GM12872 (cell line): ENCODE measurements around the gene TMEM266.
A peak's percentile ranks its signal among the peaks of the same experiment; 100 is the strongest.

ENCODE experiments used
- TF ChIP-seq, protein P1 (sequence below): IDR thresholded peaks from 3 replicates; pipeline ENCODE4 v1.5.1; 2011; ENCODE audit warnings: low read depth, mild to moderate bottlenecking, low read length, moderate library complexity; ENCODE audit not compliant: insufficient read depth

TMEM266 gene

DNA sequence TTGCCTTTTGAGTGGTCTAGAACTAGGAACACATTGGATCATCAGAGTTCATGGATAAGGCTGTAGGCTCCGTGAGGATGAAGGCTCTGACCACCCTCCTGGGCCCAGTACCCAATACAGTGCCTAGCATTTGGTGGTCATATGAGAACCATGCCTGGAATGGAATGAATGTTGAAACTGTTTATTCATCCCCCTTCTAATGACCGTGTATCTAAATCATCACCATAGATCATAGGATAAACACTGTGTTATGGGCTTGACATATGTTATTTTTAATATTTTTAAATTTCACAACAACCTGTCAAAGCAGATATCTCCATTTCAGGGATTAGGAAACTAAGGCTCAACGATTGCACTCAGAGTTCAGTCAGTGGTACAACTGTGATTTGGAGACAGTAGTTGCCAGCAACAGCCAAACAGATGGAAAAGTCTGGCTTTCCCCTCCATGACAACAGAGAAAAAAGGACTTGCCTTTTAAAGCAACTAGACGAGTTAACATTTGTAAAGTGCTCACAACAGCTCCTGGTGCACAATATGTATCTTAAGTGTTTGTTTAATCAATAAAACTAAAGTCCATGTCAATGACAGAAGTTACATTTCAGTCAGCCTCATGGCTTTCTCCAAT, 89.6 kb downstream of the TMEM266 start:
- TF ChIP-seq, protein P1, sequence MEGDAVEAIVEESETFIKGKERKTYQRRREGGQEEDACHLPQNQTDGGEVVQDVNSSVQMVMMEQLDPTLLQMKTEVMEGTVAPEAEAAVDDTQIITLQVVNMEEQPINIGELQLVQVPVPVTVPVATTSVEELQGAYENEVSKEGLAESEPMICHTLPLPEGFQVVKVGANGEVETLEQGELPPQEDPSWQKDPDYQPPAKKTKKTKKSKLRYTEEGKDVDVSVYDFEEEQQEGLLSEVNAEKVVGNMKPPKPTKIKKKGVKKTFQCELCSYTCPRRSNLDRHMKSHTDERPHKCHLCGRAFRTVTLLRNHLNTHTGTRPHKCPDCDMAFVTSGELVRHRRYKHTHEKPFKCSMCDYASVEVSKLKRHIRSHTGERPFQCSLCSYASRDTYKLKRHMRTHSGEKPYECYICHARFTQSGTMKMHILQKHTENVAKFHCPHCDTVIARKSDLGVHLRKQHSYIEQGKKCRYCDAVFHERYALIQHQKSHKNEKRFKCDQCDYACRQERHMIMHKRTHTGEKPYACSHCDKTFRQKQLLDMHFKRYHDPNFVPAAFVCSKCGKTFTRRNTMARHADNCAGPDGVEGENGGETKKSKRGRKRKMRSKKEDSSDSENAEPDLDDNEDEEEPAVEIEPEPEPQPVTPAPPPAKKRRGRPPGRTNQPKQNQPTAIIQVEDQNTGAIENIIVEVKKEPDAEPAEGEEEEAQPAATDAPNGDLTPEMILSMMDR: no peak

DNA sequence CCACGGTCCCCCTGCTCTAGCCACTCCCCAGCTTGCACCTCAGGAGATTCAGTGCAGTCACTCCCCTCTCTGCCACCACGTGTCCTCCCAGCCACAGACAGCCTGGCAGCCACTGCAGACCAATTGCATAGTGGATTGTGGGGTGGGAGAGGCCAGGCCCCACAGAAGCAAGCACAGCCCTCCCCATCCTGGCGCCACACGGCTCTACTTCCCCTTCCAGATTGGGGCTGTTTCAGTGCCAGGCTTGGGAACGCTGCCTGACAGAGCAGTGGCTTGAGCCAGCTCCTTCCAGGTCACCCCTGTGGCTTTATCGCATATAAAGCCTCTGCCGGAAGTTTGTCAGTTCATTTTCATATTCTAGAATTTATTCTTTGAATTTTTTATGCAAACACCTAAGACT, 90.7 kb downstream of the TMEM266 start:
- TF ChIP-seq, protein P1: no peak

DNA sequence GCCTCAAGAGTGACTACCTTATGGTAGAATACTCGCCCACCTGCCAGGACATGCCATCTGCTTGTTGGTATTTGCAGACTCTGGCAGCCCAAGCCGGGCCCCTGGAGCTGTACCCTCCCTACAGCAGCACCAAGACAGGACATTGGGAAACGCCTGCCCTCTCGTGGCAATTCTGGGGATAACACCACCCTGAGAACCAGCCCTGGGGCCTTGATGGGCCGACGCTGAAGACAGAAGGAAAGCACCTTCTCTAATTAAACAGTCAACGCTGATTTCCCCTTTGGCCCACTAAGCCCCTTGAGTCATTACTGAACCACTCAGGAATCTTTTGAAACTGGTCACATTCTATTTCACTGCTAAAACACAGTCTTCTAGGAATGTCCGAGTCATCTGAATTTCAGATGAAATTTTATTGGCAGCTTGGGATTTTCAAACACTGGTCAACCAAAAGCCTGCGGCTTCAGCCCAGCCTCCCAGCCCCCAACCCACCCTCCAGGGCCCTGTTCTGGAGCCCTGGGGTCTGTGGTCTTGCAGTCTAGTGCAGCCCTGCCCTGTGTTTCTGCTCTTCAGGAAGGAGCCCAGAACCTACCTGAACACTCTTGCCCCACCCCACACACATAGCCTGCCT, 91.3 kb downstream of the TMEM266 start:
- TF ChIP-seq, protein P1: peak; percentile 92

DNA sequence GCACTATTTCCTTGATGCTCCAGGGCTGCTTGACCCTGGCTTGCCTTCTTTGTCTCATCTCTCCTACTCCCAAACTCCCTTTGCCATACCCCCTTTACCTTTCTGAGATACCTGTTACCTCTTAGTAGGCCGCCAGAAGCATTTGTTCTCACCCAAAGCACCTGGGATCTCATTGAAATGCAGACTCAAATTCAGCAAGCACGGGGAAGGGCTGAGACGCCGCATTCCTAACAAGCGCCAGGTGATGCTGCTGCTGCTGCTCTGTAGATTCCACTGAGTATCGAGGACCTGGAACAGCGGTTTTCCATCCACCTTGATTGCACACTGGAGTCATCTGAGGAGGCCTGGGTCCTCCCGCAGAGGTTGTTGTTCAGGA, 91.8 kb downstream of the TMEM266 start:
- TF ChIP-seq, protein P1: no peak

DNA sequence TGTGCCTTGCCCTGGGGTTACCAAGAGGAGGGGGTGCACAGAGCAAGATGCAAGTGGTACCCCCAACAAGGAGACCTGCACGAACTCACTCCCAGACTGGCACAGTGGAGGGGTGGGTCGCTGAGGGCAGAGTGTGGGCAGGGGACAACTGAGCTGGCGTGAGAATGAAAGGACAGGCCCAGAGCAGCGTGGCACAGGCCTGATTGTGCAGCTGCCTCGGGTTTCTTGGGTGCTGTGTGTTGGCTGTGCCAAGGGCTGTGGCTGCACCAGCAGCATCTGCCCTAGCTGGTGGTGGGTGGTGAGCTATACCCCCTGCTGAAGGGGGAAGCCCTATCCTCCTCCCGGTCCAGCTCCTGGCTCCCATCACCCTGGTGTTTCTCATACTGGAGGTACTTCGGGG, 92.4 kb downstream of the TMEM266 start:
- TF ChIP-seq, protein P1: no peak

DNA sequence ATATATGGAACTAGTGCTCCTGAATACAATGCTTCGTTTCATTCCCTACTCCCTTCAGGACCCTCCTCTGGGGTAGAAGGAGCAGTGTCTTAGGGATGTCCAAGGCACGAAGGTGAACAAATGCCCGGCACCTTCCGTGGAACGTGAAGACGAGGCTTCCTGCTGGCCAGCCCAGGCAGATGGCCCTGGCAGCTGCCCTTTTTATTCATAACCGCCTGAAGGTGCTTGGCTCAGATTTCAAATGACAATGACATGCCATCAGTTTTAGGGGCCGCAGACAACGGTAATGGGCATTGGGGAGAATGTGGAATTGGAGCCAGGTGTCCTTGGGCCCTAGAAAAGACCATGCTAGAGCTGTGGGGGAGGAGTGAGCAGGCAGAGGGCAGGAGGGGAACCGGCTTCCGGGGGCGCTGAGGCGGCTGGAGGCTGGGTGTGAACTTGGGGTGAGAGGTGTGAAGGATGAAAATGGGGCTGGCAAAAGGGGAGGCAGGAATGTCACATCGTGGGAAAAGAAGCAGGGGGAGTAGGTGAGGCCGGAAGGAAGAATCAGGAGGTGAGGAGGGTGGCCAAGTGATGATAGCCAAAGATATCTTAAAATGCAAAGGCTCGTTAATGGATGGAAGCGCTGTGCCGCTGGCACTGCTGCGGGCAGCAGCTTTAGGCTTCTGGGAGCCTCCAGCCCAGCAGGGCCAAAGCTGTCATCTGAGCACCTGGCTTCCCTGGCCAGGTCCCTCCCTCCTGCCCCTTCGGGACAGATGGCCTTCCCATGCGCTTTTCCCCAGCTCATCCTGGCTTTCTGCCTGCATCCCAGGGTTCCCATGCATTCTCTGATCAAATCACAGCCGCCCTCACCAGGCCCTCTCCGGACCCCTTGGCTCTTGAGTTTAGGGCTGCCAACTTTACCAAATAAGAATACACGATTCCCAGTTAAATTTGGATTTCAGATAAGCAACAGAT, 93.7 kb downstream of the TMEM266 start:
- TF ChIP-seq, protein P1: no peak

DNA sequence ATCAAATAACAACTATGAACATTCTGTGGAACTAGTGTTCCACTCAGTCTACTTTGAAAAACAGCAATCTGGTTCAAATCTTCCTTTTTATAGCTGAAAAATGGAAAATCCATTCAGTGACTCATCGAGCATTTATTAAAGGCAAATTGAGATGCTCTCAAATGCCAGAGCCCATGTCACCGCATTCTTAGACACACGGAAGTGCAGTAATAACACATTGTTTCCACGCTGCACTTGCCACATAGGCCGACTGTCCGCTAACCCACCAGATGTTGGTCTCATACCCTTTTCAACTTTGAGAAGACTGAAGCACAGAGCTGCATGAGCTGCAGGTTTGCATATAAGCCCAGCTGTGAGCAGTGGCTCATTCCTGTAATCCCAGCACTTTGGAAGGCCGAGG, 95.9 kb downstream of the TMEM266 start:
- TF ChIP-seq, protein P1: no peak
